GM10248 (cell line): ENCODE results near the gene CDC40.
"Not testable (repeated sequence)": the region's sequence is repeated elsewhere in the genome, so short reads cannot be mapped to it uniquely, and the experiment has no call there.

Source experiments
- CTCF ChIA-PET: fragments of 300-600 bp; sonication (Branson Sonifier 250); formaldehyde crosslinking; extraction: SDS; loops from one replicate; lab custom pipeline; 2021; ENCODE audit warnings: antibody characterized with exemption; lab: Yijun Ruan, JAX
- POLR2A ChIA-PET: fragments of 350-650 bp; sonication (Branson Sonifier 250); formaldehyde crosslinking; extraction: SDS; loops from one replicate; lab custom pipeline; 2020; ENCODE audit warnings: antibody characterized with exemption; lab: Yijun Ruan, JAX
- DNase-seq: peaks from one replicate; pipeline ENCODE4 v3.0.0; 2012; ENCODE audit errors: extremely low spot score
- TF ChIP-seq, protein P1 (sequence below): IDR thresholded peaks from 2 replicates; pipeline ENCODE4 v1.5.1; 2012; ENCODE audit warnings: mild to moderate bottlenecking, low read depth; ENCODE audit errors: extremely low read depth, missing control alignments, control extremely low read depth

The CDC40 gene

DNA sequence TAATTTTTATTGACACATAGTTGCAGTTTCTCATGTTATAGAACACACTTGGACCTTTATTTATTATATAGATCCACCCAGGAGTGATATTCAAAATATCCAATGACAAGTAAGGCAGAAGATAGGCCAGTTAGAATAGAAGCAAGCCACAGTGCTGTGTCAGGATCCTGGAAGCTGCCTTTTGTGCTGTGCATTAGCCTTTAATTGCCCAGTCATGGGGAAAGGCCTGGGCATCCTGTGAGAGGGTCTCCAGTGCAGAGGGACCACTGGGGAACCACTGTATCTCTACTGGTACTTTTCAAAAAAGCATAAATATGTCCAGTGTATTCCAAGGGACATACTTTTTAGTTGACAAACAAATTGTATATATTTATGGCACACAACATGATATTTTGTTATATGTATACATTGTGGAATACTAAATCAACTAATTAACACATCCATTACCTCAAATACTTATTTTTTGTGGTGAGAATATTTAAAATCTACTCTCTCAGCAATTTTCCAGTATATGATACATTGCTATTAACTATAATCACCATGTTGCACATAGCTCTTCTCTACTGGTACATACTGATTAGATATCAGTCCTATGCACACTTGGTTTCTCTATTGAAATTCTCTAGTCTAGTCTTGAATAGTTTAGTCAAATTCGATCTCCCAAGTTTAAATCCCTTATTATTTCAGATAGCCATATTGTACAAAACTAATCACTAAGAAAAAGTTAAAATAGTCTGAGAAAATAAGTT is 59.5 kb downstream of the CDC40 start:
- ChIA-PET CTCF (interaction anchor here (0.7 to 1.5 kb wide), 3 partner anchors 16 to 200 kb away, joined by 3 read pairs; no protein-coding TSS in a partner anchor), POLR2A (no interaction called here)
- DNase-seq: no peak
- TF ChIP-seq, protein P1, sequence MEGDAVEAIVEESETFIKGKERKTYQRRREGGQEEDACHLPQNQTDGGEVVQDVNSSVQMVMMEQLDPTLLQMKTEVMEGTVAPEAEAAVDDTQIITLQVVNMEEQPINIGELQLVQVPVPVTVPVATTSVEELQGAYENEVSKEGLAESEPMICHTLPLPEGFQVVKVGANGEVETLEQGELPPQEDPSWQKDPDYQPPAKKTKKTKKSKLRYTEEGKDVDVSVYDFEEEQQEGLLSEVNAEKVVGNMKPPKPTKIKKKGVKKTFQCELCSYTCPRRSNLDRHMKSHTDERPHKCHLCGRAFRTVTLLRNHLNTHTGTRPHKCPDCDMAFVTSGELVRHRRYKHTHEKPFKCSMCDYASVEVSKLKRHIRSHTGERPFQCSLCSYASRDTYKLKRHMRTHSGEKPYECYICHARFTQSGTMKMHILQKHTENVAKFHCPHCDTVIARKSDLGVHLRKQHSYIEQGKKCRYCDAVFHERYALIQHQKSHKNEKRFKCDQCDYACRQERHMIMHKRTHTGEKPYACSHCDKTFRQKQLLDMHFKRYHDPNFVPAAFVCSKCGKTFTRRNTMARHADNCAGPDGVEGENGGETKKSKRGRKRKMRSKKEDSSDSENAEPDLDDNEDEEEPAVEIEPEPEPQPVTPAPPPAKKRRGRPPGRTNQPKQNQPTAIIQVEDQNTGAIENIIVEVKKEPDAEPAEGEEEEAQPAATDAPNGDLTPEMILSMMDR: no peak

GRCh38 chr6:110244621-110245020 is 64.4 kb downstream of the CDC40 start:
- CTCF ChIA-PET, DNase-seq, POLR2A ChIA-PET: not testable (repeated sequence)

GRCh38 chr6:110246378-110246777 is 66.2 kb downstream of the CDC40 start:
- CTCF ChIA-PET: interaction anchor here (0.8 to 1.2 kb wide), 2 partner anchors 12 to 60 kb away, joined by 3 read pairs; no protein-coding TSS in a partner anchor
- TF ChIP-seq, protein P1: no peak
- POLR2A ChIA-PET: no interaction called here
- no peak for DNase-seq

DNA sequence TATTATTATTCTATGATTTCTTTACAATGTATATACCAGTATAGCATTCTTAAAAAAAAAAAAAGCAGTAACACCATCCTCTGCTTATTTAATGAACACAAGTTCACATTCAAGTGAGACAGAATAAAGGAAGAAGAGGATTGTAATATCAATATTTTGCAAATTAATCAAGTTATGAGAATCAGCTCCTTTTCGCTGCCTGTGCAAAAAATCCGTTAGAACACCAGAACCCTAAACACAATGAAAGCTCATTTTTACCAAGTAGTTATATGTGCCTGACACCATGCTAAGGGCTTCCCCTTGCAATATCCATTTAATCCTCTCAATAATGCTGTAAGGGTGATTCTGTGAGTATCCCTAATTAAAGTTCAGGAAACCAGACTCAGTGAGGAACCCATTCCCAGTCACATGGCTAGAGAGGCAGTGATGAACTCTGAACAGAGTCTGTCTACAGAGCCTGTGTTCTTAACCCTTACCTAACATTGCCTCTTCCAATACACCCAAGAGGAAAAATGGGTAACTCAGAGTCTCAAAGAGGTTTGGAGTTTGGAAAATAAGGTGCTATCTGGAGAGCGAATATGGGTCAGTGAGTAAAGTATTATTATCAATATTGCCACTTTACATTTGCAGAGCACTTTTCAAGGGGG is 66.8 kb downstream of the CDC40 start:
- CTCF ChIA-PET: interaction anchor here (1.2 kb wide), 1 partner anchor 12 kb away, joined by 3 read pairs; no protein-coding TSS in a partner anchor
- no peak for DNase-seq
- TF ChIP-seq, protein P1: no peak
- POLR2A ChIA-PET: no interaction called here

DNA sequence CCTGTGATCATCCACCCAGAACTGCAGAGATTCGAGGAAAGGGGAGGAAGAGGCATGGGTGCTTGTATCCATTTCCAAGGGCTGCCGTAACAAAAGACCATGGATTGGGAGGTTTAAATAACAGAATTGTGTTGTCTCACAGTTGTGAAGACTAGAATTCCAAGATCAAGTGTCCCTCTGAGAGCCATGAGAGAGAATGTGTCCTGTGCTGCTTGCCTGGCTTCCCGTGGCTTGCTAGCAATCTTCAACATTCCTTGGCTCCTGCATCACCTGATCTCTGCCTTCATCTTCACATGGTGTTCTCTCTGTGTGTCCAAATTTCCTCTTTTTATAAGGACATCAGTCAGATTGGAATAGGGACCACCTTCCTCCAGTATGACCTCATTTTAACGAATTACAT is 69.8 kb downstream of the CDC40 start:
- TF ChIP-seq, protein P1: no peak
- DNase-seq: no peak
- POLR2A ChIA-PET: no interaction called here
- CTCF ChIA-PET: no interaction called here

GRCh38 chr6:110250838-110251237 is 70.6 kb downstream of the CDC40 start:
- DNase-seq: no peak
- TF ChIP-seq, protein P1: no peak
- ChIA-PET CTCF (no interaction called here), POLR2A (no interaction called here)
